Stomach smooth muscle (tissue), 2 donors: Measurements from ENCODE around the gene NFE2L3.
"Not testable (repeated sequence)": the region's sequence is repeated elsewhere in the genome, so short reads cannot be mapped to it uniquely, and the experiment has no call there.

ENCODE experiments used
- H3K27ac ChIP-seq: one replicate; pipeline ENCODE4 v1.7.0; 2013; ENCODE audit warnings: mild to moderate bottlenecking, low read length, inconsistent platforms
- H3K27me3 ChIP-seq, 2 donors: one replicate each; pipeline ENCODE4 v1.7.0; 2013; ENCODE audit warnings: low read length in 2 of 2; ENCODE audit not compliant: insufficient read depth in 2 of 2, control insufficient read depth in 1 of 2
- H3K36me3 ChIP-seq, 2 donors: one replicate each; pipeline ENCODE4 v1.7.0; 2013; ENCODE audit warnings: low read length in 2 of 2; ENCODE audit not compliant: control insufficient read depth in 2 of 2, insufficient read depth in 2 of 2
- H3K4me1 ChIP-seq: one replicate; pipeline ENCODE4 v1.7.0; 2013; ENCODE audit warnings: low read length; ENCODE audit not compliant: control insufficient read depth, insufficient read depth
- H3K4me3 ChIP-seq, 2 donors: one replicate each; pipeline ENCODE4 v1.7.0; 2013; ENCODE audit warnings: low read length in 2 of 2
- H3K9ac ChIP-seq, 2 donors: one replicate each; pipeline ENCODE4 v1.7.0; 2013; ENCODE audit warnings: low read length in 2 of 2, mild to moderate bottlenecking in 1 of 2
- H3K9me3 ChIP-seq, 2 donors: one replicate each; pipeline ENCODE4 v1.7.0; 2013; ENCODE audit warnings: low read length in 2 of 2; ENCODE audit not compliant: control insufficient read depth in 2 of 2
- donor health status: healthy.
- donor health status: Pancreatic carcinoma.

NFE2L3 gene

DNA sequence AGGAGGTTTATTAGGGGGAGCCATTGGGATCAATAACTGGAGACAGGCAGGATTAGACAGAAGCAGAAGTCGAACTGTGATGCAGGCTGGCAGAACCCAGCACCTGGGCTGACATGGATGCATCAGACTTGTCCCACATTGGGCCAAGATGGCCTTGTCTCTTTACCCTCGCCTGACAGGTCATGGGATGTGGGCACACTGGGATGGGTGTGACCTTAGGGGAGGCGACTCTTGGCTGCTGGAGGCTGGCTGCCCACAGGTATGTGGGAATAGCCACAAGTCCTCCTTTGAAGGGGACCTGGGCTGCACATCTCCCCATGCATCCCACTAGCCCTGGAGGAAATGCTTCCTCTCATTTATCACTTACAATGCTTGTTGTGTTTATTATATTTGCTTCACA lies 17.3 kb downstream of the NFE2L3 start:
- Histone ChIP-seq H3K9ac (no peak overlapping the region), H3K4me3 (no peak overlapping the region), H3K27ac (no peak overlapping the region), H3K4me1 (no peaks in the 10 kb centered on the region), H3K36me3 (peaks cover 0 to 2% of the 10 kb centered on the region in 2 donors), H3K27me3 (no peaks in the 10 kb centered on the region), H3K9me3 (no peaks in the 10 kb centered on the region)

DNA sequence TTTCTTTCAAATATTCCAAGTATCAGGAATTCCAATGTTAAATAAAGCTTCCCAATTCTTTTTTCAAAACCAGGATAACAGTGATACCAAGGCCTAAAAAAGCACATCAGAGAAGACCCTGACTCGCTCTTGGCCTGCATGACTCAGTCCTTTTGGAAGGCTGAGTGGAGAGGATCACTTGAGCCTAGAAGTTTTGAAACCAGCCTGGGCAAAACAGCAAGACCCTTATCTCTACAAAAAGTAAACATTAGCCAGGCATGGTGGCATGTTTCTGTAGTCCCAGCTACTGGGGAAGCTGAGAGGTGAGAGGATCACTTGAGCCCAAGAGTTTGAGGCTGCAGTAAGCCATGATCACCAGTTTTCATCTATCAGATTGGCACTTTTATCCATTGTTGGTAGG lies 18.7 kb downstream of the NFE2L3 start:
- Histone ChIP-seq H3K27me3 (no peaks in the 10 kb centered on the region), H3K4me1 (no peaks in the 10 kb centered on the region), H3K27ac (no peak overlapping the region), H3K9me3 (no peaks in the 10 kb centered on the region), H3K4me3 (no peak overlapping the region), H3K9ac (no peak overlapping the region), H3K36me3 (peaks cover 0 to 2% of the 10 kb centered on the region in 2 donors)

DNA sequence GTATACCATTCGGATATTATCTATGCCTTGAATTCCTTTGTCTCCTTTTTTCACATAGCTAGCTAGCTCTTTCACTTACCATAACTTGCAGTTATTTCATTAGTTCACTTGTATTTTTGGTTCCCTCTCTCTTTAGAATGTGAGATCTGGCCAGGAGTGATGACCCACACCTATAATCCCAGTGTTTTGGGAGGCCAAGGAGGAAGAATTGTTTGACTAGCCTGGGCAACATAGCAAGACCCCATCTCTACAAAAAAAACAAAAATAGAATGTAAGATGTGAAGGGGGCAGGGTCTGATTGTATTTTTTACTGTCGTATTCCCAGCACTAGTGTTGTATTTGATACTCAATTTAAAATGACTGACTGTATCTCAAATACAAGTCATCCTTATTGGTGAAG lies 19.6 kb downstream of the NFE2L3 start:
- Histone ChIP-seq H3K4me1 (no peaks in the 10 kb centered on the region), H3K9ac (no peak overlapping the region), H3K27ac (no peak overlapping the region), H3K27me3 (no peaks in the 10 kb centered on the region), H3K36me3 (peaks cover 0 to 2% of the 10 kb centered on the region in 2 donors), H3K9me3 (no peaks in the 10 kb centered on the region), H3K4me3 (no peak overlapping the region)

DNA sequence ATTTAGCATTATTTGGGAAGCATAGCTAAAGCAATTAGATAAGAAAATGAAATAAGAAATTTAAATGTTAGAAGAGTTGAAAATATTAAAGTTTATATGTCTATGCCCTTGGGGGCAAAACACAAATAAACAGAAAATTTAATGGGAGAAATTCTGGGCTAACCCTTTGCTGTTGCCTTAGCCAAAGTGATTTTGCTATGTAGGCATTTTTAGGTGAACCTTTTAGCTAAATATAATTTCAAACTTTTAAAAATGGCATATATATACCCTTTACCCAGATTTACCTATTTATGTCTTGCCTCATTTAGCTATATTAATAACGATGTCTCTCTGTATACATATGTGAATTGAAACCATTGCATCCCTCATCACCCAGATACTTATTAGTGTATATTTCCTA lies 20.1 kb downstream of the NFE2L3 start:
- Histone ChIP-seq H3K27me3 (no peaks in the 10 kb centered on the region), H3K4me1 (no peaks in the 10 kb centered on the region), H3K9me3 (no peaks in the 10 kb centered on the region), H3K9ac (no peak overlapping the region), H3K36me3 (peaks cover 0 to 2% of the 10 kb centered on the region in 2 donors), H3K4me3 (no peak overlapping the region), H3K27ac (no peak overlapping the region)

DNA sequence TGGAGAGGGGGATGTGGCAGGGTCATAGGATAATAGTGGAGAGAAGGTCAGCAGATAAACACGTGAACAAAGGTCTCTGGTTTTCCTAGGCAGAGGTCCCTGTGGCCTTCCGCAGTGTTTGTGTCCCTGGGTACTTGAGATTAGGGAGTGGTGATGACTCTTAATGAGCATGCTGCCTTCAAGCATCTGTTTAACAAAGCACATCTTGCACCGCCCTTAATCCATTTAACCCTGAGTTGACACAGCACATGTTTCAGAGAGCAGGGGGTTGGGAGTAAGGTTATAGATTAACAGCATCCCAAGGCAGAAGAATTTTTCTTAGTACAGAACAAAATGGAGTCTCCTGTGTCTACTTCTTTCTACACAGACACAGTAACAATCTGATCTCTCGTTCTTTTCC lies 23.9 kb downstream of the NFE2L3 start:
- not testable (repeated sequence) for H3K4me1 ChIP-seq, H3K36me3 ChIP-seq, H3K4me3 ChIP-seq, H3K9me3 ChIP-seq, H3K27me3 ChIP-seq, H3K9ac ChIP-seq, H3K27ac ChIP-seq

DNA sequence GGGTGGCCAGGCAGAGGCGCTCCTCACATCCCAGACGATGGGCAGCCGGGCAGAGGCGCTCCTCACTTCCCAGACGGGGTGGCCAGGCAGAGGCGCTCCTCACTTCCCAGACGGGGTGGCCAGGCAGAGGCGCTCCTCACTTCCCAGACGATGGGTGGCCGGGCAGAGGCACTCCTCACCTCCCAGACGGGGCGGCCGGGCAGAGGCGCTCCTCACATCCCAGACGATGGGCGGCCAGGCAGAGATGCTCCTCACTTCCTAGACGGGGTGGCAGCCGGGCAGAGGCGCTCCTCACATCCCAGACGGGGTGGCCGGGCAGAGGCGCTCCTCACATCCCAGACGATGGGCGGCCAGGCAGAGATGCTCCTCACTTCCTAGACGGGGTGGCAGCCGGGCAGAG lies 24.7 kb downstream of the NFE2L3 start:
- H3K36me3 ChIP-seq, H3K4me3 ChIP-seq, H3K27ac ChIP-seq, H3K9ac ChIP-seq, H3K27me3 ChIP-seq, H3K4me1 ChIP-seq, H3K9me3 ChIP-seq: not testable (repeated sequence)

DNA sequence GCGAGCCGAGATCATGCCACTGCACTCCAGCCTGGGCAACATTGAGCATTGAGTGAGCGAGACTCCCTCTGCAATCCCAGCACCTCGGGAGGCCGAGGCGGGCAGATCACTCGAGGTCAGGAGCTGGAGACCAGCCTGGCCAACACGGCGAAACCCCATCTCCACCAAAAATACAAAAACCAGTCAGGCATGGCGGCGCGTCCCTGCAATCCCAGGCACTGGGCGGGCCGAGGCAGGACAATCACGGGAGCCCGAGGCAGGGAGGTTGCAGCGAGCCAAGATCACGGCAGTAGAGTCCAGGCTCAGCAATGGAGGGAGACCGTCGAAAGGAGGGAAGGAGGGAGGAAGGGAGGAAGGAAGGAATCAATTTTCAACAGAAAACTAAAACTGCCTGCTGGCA lies 25.3 kb downstream of the NFE2L3 start:
- H3K9me3 ChIP-seq, H3K27ac ChIP-seq, H3K36me3 ChIP-seq, H3K4me3 ChIP-seq, H3K4me1 ChIP-seq, H3K9ac ChIP-seq, H3K27me3 ChIP-seq: not testable (repeated sequence)

DNA sequence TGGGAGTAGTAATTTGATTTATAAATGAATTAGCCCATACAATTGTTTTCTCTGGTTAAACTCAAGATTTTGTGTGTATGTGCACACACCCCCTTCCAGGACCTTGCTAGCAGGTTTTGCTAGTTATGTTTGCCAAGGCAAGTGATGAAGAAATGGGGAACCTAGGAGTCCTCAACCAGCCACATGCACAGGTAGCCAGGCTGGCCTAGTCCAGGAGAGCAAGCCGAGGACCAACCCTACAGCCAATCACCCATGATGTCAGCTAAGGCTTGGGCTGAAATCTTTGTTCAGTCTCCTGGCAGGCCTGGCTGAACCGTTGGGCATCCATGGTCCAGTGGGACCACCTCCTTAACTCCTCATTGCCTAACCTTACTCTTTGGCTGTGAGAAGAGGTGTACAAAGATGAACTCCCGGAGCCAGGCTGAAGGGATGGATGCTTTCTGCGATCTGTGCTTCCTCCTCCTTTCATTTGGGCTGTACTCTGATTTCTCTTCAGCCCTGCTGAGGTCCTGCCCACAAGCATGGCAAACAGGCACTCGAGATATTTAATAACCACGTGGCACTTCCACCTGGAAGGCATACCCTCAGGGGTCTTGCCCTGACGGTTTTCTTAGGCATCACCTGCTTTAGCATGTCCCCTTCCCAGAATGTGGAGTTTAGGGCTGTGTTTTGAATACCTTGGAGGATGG lies 26.4 kb downstream of the NFE2L3 start:
- Histone ChIP-seq H3K36me3 (no peaks in the 10 kb centered on the region), H3K27ac (no peak overlapping the region), H3K27me3 (peaks cover 0 to 2% of the 10 kb centered on the region in 2 donors), H3K9ac (no peak overlapping the region), H3K9me3 (no peaks in the 10 kb centered on the region), H3K4me3 (no peak overlapping the region), H3K4me1 (peaks cover 8% of the 10 kb centered on the region)

DNA sequence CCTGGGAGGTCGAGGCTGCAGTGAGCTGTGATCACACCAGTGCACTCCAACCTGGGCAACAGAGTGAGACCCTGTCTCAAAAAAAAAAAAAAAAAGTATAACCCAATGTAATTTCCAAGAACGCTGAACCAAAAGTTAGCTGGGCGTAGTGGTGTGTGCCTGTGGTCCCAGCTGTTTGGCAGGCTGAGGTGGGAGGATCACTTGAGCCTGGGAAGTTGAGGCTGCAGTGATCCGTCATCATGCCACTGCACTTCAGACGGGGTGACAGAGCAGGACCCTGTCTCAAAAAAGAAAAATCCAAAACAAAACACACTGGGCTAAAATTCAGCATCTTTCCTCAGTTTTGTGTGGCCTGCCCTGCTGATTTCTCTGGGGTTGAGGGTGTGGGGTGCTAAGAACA lies 27.4 kb downstream of the NFE2L3 start:
- Histone ChIP-seq H3K4me1 (peaks cover 8% of the 10 kb centered on the region), H3K36me3 (no peaks in the 10 kb centered on the region), H3K27me3 (peaks cover 0 to 2% of the 10 kb centered on the region in 2 donors), H3K9ac (no peak overlapping the region), H3K4me3 (no peak overlapping the region), H3K9me3 (no peaks in the 10 kb centered on the region), H3K27ac (no peak overlapping the region)

DNA sequence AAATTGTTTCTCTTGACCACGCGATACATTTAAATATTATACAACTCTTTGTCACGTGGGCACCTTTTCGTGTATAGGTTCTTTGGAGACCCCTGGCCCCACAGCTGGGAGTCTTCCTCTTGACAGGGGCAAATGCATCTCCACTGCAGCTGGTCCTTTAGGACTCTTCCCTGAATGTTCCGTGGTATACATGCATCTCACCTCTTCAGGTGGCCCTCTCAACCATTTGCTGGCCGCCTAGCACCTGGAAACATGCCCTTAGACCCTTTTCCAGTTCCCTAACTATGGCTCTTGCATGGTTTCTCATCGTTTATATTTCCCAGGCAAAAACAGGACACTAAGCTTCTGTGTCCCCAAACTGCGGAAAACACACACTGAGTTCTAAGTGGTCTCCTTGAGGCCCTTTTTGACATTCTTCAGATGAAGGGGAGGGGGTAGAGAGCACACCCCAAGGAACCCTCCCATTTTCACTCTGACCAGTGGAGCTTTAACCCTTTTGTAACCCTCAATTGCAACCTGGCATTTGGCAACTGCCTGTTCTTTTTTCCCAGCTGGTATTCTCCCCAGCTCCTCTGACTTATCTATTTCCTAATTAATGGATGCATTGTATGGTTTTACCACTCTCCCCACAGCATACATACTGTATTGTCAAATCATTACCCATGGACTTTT lies 28.0 kb downstream of the NFE2L3 start:
- H3K27me3 ChIP-seq = peaks cover 0 to 2% of the 10 kb centered on the region in 2 donors
- peaks cover 8% of the 10 kb centered on the region for H3K4me1 ChIP-seq

DNA sequence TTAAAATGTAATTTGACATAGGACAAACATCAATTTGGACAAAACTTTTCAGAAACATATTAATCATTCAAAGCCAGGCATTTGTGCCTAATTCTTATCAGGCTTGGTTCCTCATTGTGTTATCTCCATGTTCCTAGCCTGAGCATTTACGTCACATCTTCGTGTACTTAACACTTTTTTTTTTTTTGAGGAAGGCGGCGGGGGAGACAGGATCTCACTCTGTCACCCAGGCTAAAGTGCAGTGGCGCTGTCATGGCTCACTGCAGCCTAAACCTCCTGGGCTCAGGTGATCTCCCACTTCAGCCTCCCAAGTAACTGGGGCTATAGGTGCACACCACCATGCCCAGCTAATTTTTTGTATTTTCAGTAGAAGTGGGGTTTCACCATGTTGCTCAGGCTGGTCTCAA lies 28.8 kb downstream of the NFE2L3 start:
- no peaks in the 10 kb centered on the region for H3K9me3 ChIP-seq
- no peak overlapping the region for H3K9ac ChIP-seq
- peaks cover 0 to 2% of the 10 kb centered on the region in 2 donors for H3K27me3 ChIP-seq
- H3K4me1 ChIP-seq = peaks cover 8% of the 10 kb centered on the region
- H3K36me3 ChIP-seq = peaks cover 0 to 4% of the 10 kb centered on the region in 2 donors
- no peak overlapping the region for H3K4me3 ChIP-seq
- no peak overlapping the region for H3K27ac ChIP-seq

More for the DNA sequence above, 28.0 kb downstream of the NFE2L3 start:
- Histone ChIP-seq H3K36me3 (peaks cover 0 to 1% of the 10 kb centered on the region in 2 donors), H3K27ac (no peak overlapping the region), H3K9me3 (no peaks in the 10 kb centered on the region), H3K9ac (no peak overlapping the region), H3K4me3 (no peak overlapping the region)
